NCI-H82 treated with DMSO at 0.1 percent for 48 hours (cell line): ENCODE data around the gene RXRA.

Experiments used
- DNase-seq: peaks from one replicate; lab custom pipeline; 2025; ENCODE audit not compliant: unreplicated experiment; lab: John Stamatoyannopoulos, UW

Gene RXRA

DNA sequence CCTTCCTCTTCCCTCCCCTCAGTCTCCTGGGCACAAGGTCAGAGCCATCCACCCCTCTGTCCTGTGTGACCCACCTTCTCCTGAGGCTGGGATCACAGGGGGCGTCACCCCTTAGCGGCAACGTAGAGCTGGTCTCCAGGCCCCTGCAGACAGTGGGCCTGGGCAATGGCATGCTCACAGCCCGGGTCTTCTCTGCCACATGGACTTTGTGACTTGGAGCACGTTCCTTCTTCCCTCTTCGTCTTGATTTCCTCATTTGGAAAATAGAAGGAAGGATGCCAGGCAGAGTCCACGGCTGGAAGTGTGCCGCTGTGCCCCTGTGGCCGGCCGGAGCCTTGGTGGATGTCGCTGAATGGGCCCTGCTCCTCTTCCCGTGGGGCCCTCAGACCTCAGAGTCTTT, 10.0 kb downstream of the RXRA start:
- no peak for DNase-seq

- DNase-seq: no peak
These were observed 10.7 kb downstream of the RXRA start for GRCh38 chr9:134336924-134337323.

DNA sequence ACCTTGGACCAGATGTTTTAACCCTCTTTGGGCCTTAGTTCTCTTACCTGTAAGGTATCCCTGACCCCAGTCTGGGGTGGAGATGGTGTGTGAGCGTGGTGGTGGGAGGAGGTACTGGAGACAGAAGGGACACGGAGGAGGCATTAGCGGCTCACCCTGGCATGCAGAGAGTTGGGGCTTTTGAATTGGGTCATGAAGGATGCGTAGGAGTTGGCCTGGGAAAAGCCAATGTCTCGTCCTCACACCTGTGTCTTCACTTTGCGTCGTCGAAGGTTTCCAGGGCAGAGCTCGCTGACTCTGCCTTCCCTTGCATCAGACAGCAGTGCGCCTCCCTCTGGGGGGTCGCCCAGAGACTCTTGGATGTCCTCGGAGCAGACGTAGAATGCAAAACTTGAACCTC, 11.2 kb downstream of the RXRA start:
- no peak for DNase-seq

- no peak for DNase-seq
These were observed 12.3 kb downstream of the RXRA start for GRCh38 chr9:134338394-134339182.

DNA sequence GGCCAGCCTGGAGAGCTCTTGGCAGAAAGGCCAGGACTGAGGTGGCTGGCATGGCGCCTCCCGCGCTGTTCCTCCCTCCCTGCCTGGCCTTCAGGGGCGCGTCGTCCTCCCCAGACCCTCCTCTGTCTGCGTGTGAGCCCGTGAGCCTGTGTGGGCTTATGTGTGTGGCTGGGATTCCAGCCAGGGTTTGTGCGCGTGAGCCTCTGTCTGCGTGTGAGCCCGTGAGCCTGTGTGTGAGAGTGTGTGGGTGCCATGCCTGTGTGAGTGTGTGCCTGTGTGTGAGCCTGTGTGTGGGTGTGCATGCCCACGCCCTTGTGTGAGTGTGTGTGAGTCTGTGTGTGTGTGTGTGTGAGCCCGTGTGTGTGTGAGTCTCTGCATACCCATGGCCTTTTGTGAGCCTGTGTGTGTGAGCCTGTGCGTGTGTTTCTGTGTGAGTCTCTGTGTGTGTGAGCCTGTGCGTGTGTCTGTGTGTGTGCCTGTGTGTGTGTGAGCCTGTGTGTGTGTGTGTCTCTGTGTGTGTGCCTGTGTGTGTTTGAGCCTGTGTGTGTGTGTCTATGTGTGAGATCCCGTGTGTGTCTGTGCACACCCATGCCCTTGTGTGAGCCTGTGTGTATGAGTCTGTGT, 13.0 kb downstream of the RXRA start:
- DNase-seq: no peak

GRCh38 chr9:134340475-134341160, 14.4 kb downstream of the RXRA start:
- DNase-seq: no peak

DNA sequence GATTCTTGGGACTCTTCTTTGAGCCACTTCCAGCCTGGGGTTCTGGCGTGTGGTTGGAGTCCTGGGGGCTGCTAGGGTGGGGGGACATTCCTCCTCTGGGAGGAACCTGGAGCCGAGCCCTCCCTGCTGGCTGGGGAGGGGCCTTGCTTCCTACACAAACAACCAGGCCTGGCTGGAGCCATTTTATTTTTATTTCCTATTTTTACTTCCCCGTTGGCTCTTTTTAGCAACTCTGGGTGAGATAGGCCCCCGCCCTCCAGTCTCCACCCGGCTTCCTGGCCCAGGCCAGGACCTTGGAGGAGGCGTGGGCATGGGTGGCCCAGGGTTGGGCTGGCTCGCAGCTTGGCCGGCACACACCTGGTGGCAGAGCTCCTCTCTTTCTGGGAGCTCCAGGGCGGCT, 15.1 kb downstream of the RXRA start:
- no peak for DNase-seq

DNA sequence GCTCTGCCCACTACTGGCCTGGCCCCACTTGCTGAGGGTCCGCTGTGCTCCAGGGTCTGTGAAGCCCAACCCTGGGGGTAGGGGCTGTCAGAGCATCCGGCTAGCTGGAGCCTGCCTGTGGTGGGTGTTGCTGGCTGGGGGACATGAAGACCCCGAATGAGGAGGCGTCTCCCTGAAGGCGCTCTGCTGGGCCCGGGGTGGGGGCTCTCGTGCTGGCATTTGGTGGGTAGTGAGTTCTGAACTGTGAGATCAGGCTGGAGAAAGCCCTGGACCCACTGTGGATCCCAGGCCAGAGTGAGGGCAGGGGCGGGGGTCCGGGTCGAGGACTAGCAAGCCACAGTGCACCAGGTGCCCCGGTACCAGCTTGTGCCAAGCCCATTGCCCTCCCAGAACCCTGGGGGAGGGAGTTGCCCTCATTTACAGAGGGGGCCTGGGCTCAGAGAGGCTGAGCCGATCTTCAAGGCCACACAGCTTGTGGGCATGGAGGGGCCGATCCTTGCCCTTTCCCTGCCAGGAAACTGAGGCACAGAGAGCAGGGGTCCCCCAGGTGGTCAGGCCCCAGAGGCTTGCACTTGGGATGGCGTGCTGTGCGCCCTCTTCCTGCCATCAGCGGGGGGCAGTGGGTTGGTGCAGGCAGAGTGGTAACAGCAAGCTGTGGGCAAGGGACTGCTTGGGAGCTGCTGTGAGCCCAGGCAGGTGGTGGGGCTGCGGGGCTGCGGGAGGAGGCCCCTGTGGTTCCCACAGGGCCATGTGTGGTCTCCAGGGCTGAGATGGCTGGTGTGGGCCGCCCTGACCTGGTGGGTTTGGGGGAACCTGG, 15.9 kb downstream of the RXRA start:
- DNase-seq: no peak

DNA sequence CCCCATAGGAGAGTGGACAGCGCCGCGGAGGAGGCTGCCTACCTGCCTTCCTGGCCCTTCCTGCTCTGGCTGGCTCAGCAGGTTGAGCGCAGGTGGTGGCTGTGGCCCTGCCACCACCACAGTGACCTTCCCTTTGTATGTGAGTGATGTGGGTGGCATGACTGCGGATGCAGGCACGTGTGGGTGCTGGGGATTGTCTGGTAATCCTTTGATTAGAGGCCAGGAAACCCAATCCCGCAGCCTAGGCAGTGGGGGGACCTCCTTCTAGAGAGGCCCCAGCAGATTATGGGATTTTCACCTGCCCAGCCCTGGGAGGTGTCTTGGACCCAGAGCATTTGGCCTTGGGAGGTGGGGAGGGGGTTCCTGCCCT, 16.5 kb downstream of the RXRA start:
- DNase-seq: peak; percentile 42

DNA sequence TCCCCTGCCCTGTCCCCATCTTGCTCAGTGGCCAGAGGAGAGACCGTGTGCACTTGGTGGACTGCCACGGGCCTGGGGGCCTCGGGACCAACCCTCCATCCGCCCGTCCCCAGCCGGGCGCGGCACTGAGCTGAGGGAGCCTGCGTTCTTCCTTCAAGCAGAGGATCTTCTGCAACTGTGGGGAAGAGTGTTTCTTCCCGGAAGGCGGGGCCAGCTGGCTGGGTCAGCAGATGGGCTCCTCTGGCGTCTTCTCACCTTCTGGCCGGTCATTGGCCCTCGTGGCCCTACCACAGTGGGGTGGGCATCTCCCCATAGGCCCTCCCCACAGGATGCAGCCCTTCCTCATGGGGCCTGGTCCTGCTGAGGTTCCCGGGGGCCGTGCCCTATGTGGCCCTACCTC, 17.4 kb downstream of the RXRA start:
- no peak for DNase-seq

- no peak for DNase-seq
These were observed 18.0 kb downstream of the RXRA start for GRCh38 chr9:134344068-134344799.

- DNase-seq: no peak
These were observed 18.6 kb downstream of the RXRA start for GRCh38 chr9:134344800-134345310.

GRCh38 chr9:134345737-134346136, 19.5 kb downstream of the RXRA start:
- DNase-seq: no peak

GRCh38 chr9:134346151-134346550, 19.9 kb downstream of the RXRA start:
- DNase-seq: no peak

DNA sequence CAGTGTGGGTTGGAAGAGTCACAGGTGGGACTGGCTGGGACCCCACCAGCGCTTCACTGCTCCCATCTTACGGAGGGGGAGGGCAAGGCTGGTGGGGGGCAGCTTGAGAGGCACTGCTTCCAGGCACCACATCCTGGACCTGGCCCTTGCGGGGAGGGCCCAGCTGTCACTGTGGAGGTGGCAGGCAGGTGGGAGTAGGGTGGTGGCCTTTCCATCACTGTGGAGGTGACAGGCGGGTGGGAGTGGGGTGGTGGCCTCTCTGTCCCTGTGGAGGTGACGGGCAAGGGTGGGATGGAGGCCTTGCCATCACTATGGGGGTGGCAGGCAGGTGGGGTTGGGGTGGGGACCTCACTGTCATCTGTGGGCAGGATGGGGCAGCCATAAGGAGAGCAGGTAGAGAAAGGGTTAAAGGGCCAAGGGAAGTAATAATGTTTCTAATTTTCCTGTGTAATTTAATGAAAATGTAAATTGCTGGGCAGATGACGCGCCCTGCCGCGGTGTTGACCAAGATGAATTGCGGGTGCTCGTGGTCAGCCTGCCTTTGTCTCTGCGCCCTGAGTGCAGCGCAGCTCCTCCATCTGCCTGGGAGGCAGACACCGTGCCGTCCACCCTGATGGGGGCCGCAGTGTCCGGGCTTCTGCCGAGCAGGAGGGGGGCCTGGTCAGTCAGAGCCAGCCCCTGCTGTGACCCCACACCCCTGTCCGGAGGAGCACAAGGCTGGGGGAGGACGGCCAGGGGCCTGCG, 20.8 kb downstream of the RXRA start:
- no peak for DNase-seq

GRCh38 chr9:134347996-134348395, 21.7 kb downstream of the RXRA start:
- DNase-seq: no peak

DNA sequence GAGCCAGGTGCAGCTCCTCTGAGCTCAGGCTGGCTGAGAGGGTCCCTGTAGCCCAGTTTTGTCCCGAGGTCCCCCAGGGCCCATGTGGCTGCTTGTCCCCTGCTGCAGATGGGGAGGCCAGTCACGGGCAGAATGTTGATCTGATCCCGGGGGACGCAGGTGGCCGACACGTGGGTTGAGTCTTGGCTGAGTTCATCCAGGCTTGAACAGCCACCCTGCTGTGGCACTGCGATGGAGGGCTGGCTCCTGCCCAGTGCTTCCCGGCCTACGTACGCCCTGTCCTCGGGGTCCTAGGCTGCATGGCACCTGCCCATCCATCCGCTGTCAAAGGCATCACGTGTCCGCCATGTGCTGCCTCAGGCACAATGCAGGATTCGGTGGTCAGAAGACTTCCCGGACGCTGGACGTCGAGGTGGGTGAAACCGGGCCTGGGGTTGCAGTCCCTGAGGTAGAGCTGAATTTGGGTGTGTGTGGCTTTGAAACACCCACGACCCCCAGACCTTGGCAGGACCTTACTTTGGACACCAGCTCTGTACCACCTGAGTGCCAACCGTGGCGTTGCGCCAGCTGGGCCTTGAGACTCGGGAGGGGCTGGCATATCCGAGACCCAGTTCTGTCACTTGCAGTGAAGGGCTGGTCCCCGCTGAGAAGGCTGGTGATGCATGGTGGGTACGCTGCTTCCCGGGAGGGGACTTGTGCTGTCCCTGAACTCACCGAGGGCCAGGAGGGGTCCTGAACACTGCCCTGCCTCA, 22.3 kb downstream of the RXRA start:
- no peak for DNase-seq

- no peak for DNase-seq
These were observed 23.7 kb downstream of the RXRA start for GRCh38 chr9:134349936-134350335.

- DNase-seq: no peak
These were observed 24.2 kb downstream of the RXRA start for GRCh38 chr9:134350416-134350994.
